ENCODE data around the gene FOXO3.

GRCh38 chr6:108556866-108557493 is 3.7 kb upstream of the FOXO3 start:
- TF ChIP-seq GABPA (IDR thresholded peaks at IDR 0.05; ENCODE audit: low read depth) (no peak), NRF1 (IDR thresholded peaks at IDR 0.05; ENCODE audit: low read depth, low read length) (no peak)

All from SK-N-SH (cell line).